Karpas-422 (cell line): ENCODE results near the gene WNK2. TPM values are rescaled to one million over a fixed set of nuclear protein-coding genes. Genes with fewer than 3 reads are reported as not detected.

Experiments used
- DNase-seq: peaks from one replicate; pipeline ENCODE4 v3.0.0-alpha.2; 2015
- H2AFZ ChIP-seq: fragments of 200-600 bp; sonication (generic); 2 replicates; pipeline ENCODE4 v1.6.1; 2014; ENCODE audit warnings: antibody characterized with exemption, low read length, mixed read lengths
- H3K27ac ChIP-seq: fragments of 200-600 bp; sonication (generic); 2 replicates; pipeline ENCODE4 v1.5.1; 2014; ENCODE audit warnings: mild to moderate bottlenecking, low read length, moderate library complexity
- H3K27me3 ChIP-seq: fragments of 200-600 bp; sonication (generic); 2 replicates; pipeline ENCODE4 v1.6.1; 2014; ENCODE audit warnings: low read length, mixed read lengths
- H3K36me3 ChIP-seq: fragments of 200-600 bp; sonication (generic); 2 replicates; pipeline ENCODE4 v1.6.1; 2014; ENCODE audit warnings: low read length, mixed read lengths; ENCODE audit not compliant: insufficient read depth
- H3K4me1 ChIP-seq: fragments of 200-600 bp; sonication (generic); 2 replicates; pipeline ENCODE4 v1.6.1; 2014; ENCODE audit warnings: mild to moderate bottlenecking, low read length, mixed read lengths
- H3K4me2 ChIP-seq: fragments of 200-600 bp; sonication (generic); 2 replicates; pipeline ENCODE4 v1.6.1; 2014; ENCODE audit warnings: low read length, low read depth, mild to moderate bottlenecking; ENCODE audit not compliant: poor library complexity, severe bottlenecking
- H3K4me3 ChIP-seq: fragments of 200-600 bp; sonication (generic); 2 replicates; pipeline ENCODE4 v1.5.1; 2014; ENCODE audit warnings: mild to moderate bottlenecking, antibody characterized with exemption, low read length, mixed read lengths
- H3K79me2 ChIP-seq: fragments of 200-600 bp; sonication (generic); 2 replicates; pipeline ENCODE4 v1.6.1; 2014; ENCODE audit warnings: mild to moderate bottlenecking, low read length, mixed read lengths
- H3K9ac ChIP-seq: fragments of 200-600 bp; sonication (generic); 2 replicates; pipeline ENCODE4 v1.6.0; 2014; ENCODE audit warnings: low read length
- H3K9me2 ChIP-seq: fragments of 200-600 bp; sonication (generic), shearing (Covaris generic); replicated peaks from 2 replicates; pipeline ENCODE4 v1.6.0; 2014; ENCODE audit warnings: mild to moderate bottlenecking, low read length, moderate library complexity; ENCODE audit not compliant: insufficient read depth
- H3K9me3 ChIP-seq: fragments of 300-700, 200-600 bp; sonication (generic); 2 replicates; pipeline ENCODE4 v1.6.1; 2014; ENCODE audit warnings: low read length, mixed read lengths
- H4K20me1 ChIP-seq: fragments of 200-600 bp; sonication (generic); 2 replicates; pipeline ENCODE4 v1.6.1; 2014; ENCODE audit warnings: mild to moderate bottlenecking, antibody characterized with exemption, low read length, low read depth; ENCODE audit not compliant: insufficient read depth
- total RNA-seq: library from RNA; depleted of rRNA; stranded (reverse); fragments of >200 nt; shearing (Covaris generic); gene quantifications from 2 replicates; pipeline ENCODE4 v1.2.3, GENCODE V29; 2014; ENCODE audit warnings: low replicate concordance; rRNA removed

Gene WNK2
- total RNA-seq, 1 experiment from 2014 or later = not detected

GRCh38 chr9:93368437-93368836 is 184.5 kb downstream of the WNK2 start:
- Histone ChIP-seq H3K9me3 (no peaks in the 10 kb centered on the region), H3K4me1 (peaks cover 9% of the 10 kb centered on the region), H2AFZ (no peak overlapping the region), H3K4me3 (no peak overlapping the region), H3K36me3 (no peaks in the 10 kb centered on the region), H3K9me2 (no peaks in the 10 kb centered on the region), H3K27me3 (no peaks in the 10 kb centered on the region), H3K79me2 (no peaks in the 10 kb centered on the region), H3K27ac (no peak overlapping the region), H3K4me2 (no peak overlapping the region), H3K9ac (no peak overlapping the region), H4K20me1 (no peaks in the 10 kb centered on the region)
- no peak for DNase-seq

- Histone ChIP-seq H3K36me3 (no peaks in the 10 kb centered on the region), H2AFZ (no peak overlapping the region), H3K4me3 (no peak overlapping the region), H4K20me1 (no peaks in the 10 kb centered on the region), H3K79me2 (no peaks in the 10 kb centered on the region), H3K9me3 (no peaks in the 10 kb centered on the region), H3K4me1 (peaks cover 9% of the 10 kb centered on the region), H3K9ac (no peak overlapping the region), H3K4me2 (no peak overlapping the region), H3K9me2 (no peaks in the 10 kb centered on the region), H3K27ac (no peak overlapping the region), H3K27me3 (no peaks in the 10 kb centered on the region)
- DNase-seq = no peak
Observed at GRCh38 chr9:93369686-93370085, 185.7 kb downstream of the WNK2 start.

Other genes with a start within 250 kb of the WNK2 start
- gene FGD3, start 236.6 kb upstream of the WNK2 start, total RNA-seq = 9.0 and 24.5 TPM in 2 replicates
- gene SUSD3, start 125.4 kb upstream of the WNK2 start, total RNA-seq = 4.9 and 6.2 TPM in 2 replicates
- gene CARD19, start 87.9 kb upstream of the WNK2 start, total RNA-seq = 5.5 and 11.4 TPM in 2 replicates
- gene NINJ1, start 49.9 kb upstream of the WNK2 start, total RNA-seq = 10.3 and 10.4 TPM in 2 replicates